Smooth muscle cell (in vitro differentiated cells): ENCODE data around the gene DDX54. TPM values are rescaled to one million over a fixed set of nuclear protein-coding genes. Genes with fewer than 3 reads are reported as not detected.

ENCODE experiments used
- DNase-seq: peaks from one replicate; lab custom pipeline; 2025; ENCODE audit not compliant: unreplicated experiment; lab: John Stamatoyannopoulos, UW
- H2AFZ ChIP-seq: fragments of 200-600 bp; sonication (generic); 2 replicates; pipeline ENCODE4 v1.6.0; 2016; ENCODE audit warnings: antibody characterized with exemption, low read depth, mild to moderate bottlenecking
- H3F3A ChIP-seq: fragments of 200-600 bp; sonication (generic); 2 replicates; pipeline ENCODE4 v1.6.0; 2017; ENCODE audit warnings: antibody characterized with exemption, low read depth
- H3K27ac ChIP-seq: fragments of 200-600 bp; sonication (generic); 2 replicates; pipeline ENCODE4 v1.5.1; 2016; ENCODE audit warnings: low read depth, mild to moderate bottlenecking
- H3K27me3 ChIP-seq: fragments of 200-600 bp; sonication (generic); 2 replicates; pipeline ENCODE4 v1.6.1; 2016; ENCODE audit warnings: low read depth, mild to moderate bottlenecking
- H3K36me3 ChIP-seq: fragments of 200-600 bp; sonication (generic); 2 replicates; pipeline ENCODE4 v1.5.1; 2016; ENCODE audit warnings: low read depth
- H3K4me1 ChIP-seq: fragments of 200-600 bp; sonication (generic); 2 replicates; pipeline ENCODE4 v1.5.1; 2016; ENCODE audit warnings: low read depth
- H3K4me2 ChIP-seq: fragments of 200-600 bp; sonication (generic); 2 replicates; pipeline ENCODE4 v1.6.0; 2016; ENCODE audit warnings: mild to moderate bottlenecking
- H3K4me3 ChIP-seq: fragments of 200-600 bp; sonication (generic); 2 replicates; pipeline ENCODE4 v1.5.1; 2016; ENCODE audit warnings: mild to moderate bottlenecking
- H3K79me2 ChIP-seq: fragments of 200-600 bp; sonication (generic); 2 replicates; pipeline ENCODE4 v1.6.0; 2016; ENCODE audit warnings: low read depth, mild to moderate bottlenecking
- H3K9ac ChIP-seq: fragments of 200-600 bp; sonication (generic); 2 replicates; pipeline ENCODE4 v1.6.0; 2016; ENCODE audit warnings: low read depth
- H3K9me3 ChIP-seq: fragments of 200-600 bp; sonication (generic); replicated peaks from 2 replicates; pipeline ENCODE4 v1.5.1; 2016; ENCODE audit warnings: low read depth
- H4K20me1 ChIP-seq: fragments of 200-600 bp; sonication (generic); 2 replicates; pipeline ENCODE4 v1.6.0; 2016; ENCODE audit warnings: low read depth
- whole genome bisulfite sequencing: methylation state at CpG from one replicate; pipeline ENCODE4 v1.1.7; 2016; ENCODE audit warnings: low lambda C conversion rate; 5-methylcytosine and 5-hydroxymethylcytosine counted together
- polyA plus RNA-seq: library from polyadenylated mRNA; unstranded; fragments of >200 nt; fragmentation: Nextera tagmentation; extraction: Ambion mirVana; gene quantifications from 2 replicates; pipeline ENCODE4 v1.2.1, GENCODE V29; 2016
- total RNA-seq: library from RNA; depleted of rRNA; stranded (reverse); fragments of >200 nt; gene quantifications from 2 replicates; pipeline ENCODE4 v1.2.3, GENCODE V29; 2014
- TF ChIP-seq, protein P1 (sequence below): fragments of 200-600 bp; sonication (generic); IDR thresholded peaks from 2 replicates; pipeline ENCODE4 v1.5.1; 2017; ENCODE audit warnings: borderline replicate concordance, mild to moderate bottlenecking, antibody characterized with exemption; ENCODE audit not compliant: insufficient read depth, poor library complexity, severe bottlenecking

The DDX54 gene
- total and polyA plus RNA-seq, 2 experiments from 2014 or later: 19.3 to 28.3 TPM

DNA sequence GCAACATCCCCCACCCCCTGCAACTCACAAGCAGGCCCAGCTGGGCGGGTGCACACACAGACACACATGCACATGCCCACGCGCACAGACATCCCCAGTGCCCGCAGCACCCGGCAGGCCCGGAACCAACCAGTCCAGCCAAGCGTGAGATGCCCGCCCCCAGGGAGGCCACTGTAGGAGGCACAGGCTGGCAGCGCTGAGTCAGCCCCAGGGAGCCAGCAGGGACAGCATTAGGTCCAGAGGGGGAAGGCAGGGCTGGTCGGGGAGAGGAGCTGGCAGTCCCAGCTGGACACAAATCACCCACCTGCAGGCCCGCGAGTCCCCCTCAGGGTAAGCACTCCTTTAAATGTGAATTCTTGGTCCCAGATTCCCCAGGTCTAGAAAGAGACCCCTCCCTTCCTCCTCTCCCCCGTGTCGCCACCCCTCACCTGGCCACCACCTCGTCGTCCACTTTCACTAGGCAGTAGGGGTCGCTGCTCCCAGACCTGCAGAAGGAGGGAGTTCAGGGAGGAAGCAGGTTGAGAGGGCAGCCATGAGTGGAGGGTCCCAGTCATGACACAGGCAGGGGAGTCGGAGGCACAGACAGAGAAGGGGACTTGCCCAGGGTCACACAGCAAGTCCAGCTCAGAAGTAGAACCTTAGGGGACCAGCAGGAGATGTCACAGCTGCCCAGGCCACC lies 54.7 kb downstream of the DDX54 start:
- no peak for DNase-seq
- Histone ChIP-seq H3K9ac (no peak overlapping the region), H3K4me3 (no peak overlapping the region), H3K9me3 (no peaks in the 10 kb centered on the region), H3K27ac (no peak overlapping the region), H3K27me3 (peaks cover 6% of the 10 kb centered on the region), H2AFZ (no peak overlapping the region), H3K4me1 (no peaks in the 10 kb centered on the region), H3K36me3 (no peaks in the 10 kb centered on the region), H3F3A (no peaks in the 10 kb centered on the region), H3K79me2 (no peaks in the 10 kb centered on the region), H4K20me1 (no peaks in the 10 kb centered on the region), H3K4me2 (no peak overlapping the region)
- TF ChIP-seq, protein P1, sequence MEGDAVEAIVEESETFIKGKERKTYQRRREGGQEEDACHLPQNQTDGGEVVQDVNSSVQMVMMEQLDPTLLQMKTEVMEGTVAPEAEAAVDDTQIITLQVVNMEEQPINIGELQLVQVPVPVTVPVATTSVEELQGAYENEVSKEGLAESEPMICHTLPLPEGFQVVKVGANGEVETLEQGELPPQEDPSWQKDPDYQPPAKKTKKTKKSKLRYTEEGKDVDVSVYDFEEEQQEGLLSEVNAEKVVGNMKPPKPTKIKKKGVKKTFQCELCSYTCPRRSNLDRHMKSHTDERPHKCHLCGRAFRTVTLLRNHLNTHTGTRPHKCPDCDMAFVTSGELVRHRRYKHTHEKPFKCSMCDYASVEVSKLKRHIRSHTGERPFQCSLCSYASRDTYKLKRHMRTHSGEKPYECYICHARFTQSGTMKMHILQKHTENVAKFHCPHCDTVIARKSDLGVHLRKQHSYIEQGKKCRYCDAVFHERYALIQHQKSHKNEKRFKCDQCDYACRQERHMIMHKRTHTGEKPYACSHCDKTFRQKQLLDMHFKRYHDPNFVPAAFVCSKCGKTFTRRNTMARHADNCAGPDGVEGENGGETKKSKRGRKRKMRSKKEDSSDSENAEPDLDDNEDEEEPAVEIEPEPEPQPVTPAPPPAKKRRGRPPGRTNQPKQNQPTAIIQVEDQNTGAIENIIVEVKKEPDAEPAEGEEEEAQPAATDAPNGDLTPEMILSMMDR: no peak
- 60% methylated on average over 17 of the region's 18 CpGs for WGBS

DNA sequence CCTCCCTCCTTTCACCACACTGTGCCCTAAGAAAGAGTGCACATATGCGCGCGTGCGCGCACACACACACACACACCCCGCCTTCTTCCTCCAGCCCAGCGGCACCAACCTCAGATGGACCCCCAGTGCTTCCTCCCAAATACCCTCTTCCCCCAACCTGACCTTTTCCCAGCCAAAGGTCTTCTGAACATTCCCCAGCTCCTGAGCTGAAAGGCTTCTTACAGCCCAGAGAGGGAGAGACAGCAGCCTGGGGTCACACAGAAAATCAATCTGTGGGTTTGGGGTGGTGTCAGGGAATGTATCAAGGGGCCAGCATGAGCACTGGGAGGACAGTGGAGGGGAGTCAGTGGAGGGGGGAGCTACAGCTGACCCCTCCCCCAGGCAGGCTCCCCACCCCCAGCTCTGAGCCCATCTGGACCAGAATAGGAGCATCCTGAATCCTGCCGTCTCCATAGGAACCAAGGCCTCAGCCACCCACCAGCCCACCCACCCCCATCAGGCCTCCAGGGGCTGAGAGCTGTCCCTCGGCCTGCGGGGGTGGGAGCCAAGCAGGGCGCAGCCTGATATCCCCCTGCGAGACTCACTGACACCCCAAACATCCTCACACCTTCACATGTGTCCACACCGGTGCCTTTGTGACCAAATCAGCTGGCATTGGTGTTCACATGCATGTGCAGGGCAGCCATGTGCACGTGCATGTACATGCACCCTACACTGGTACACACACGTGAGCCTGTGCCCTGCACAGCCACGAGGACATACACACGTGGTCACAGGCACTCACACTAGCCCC lies 55.4 kb downstream of the DDX54 start:
- DNase-seq: no peak
- Histone ChIP-seq H4K20me1 (no peaks in the 10 kb centered on the region), H3K4me1 (no peaks in the 10 kb centered on the region), H3K9me3 (no peaks in the 10 kb centered on the region), H3K79me2 (no peaks in the 10 kb centered on the region), H2AFZ (no peak overlapping the region), H3K4me2 (no peak overlapping the region), H3K27me3 (no peaks in the 10 kb centered on the region), H3F3A (no peaks in the 10 kb centered on the region), H3K4me3 (no peak overlapping the region), H3K36me3 (no peaks in the 10 kb centered on the region), H3K27ac (no peak overlapping the region), H3K9ac (no peak overlapping the region)
- WGBS: 86% methylated on average over 17 of the region's 17 CpGs
- TF ChIP-seq, protein P1: no peak

DNA sequence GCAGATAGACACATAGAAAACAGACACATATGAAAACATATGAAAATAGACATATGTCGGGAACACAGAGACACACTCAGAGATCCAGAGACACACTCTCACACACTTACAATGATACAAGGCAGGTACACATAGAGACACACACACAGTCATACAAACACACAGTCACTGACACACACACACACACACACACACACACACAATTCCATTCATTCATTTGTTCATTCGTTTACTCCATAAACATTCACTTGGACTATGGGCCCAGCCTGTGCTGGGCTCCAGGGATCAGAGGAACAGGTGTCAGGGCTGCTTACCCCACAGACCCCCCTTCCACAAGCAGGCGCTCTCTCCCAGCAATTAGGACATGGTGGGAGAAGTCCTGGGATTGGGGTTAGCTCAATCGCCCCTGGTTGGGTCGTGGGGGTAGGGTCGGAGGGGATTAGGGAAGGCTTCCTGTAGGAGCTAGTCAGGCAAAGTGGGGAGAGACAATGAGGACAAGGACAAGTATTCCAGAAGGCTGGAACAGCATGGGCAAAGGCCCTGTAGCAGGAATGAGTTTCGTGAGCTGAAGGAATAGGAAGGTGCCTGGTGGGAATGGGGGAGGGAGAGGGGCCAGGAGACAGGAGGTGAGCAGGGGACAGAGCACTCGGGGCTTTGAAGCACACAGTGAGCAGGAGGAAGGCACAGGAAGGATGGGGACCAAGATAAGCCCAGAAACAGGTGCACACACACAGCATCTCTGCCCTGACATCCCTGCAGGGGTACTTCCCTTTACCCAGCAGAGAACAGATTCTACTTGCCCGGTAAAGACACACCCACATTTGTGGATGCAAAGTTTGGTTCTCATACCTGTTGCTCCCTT lies 56.2 kb downstream of the DDX54 start:
- H3K27me3 ChIP-seq: no peaks in the 10 kb centered on the region

More for the DNA sequence above, 56.2 kb downstream of the DDX54 start:
- H3K4me1 ChIP-seq: no peaks in the 10 kb centered on the region
- H3K4me3 ChIP-seq: no peak overlapping the region
- no peak overlapping the region for H3K4me2 ChIP-seq
- H3F3A ChIP-seq: no peaks in the 10 kb centered on the region
- H3K79me2 ChIP-seq: no peaks in the 10 kb centered on the region
- H3K9me3 ChIP-seq: no peaks in the 10 kb centered on the region
- TF ChIP-seq, protein P1: no peak
- DNase-seq: no peak
- no peak overlapping the region for H3K27ac ChIP-seq
- H3K36me3 ChIP-seq: no peaks in the 10 kb centered on the region
- no peaks in the 10 kb centered on the region for H4K20me1 ChIP-seq
- H2AFZ ChIP-seq: no peak overlapping the region
- WGBS: 65% methylated on average over 9 of the region's 9 CpGs
- no peak overlapping the region for H3K9ac ChIP-seq
